Islet of Langerhans (tissue), 1 donor: ENCODE results near the gene BRSK2.
"Not testable (repeated sequence)": the region's sequence is repeated elsewhere in the genome, so short reads cannot be mapped to it uniquely, and the experiment has no call there.

Source experiments
- FAIRE-seq: peaks from one replicate; lab custom pipeline; 2011; peaks lifted over from hg19 to GRCh38; lab: Jason Lieb, UNC

The BRSK2 gene

GRCh38 chr11:1389932-1390568, at the start of gene BRSK2:
BRSK2 (plus strand) TSS chr11:1389934; CDS start chr11:1390285, 351 bp downstream.
- FAIRE-seq = no peak

GRCh38 chr11:1340111-1340510, 49.6 kb upstream of the BRSK2 start:
- no peak for FAIRE-seq

- not testable (repeated sequence) for FAIRE-seq
These were observed 48.5 kb upstream of the BRSK2 start for GRCh38 chr11:1341226-1341625.

GRCh38 chr11:1341928-1342524, 47.7 kb upstream of the BRSK2 start:
- no peak for FAIRE-seq

- FAIRE-seq = no peak
These were observed 46.8 kb upstream of the BRSK2 start for GRCh38 chr11:1342946-1343345.

GRCh38 chr11:1343391-1344055, 46.2 kb upstream of the BRSK2 start:
- FAIRE-seq = no peak

GRCh38 chr11:1344056-1344635, 45.6 kb upstream of the BRSK2 start:
- FAIRE-seq = no peak

GRCh38 chr11:1345737-1346513, 43.8 kb upstream of the BRSK2 start:
- no peak for FAIRE-seq

GRCh38 chr11:1346669-1347390, 42.9 kb upstream of the BRSK2 start:
- FAIRE-seq = no peak

- not testable (repeated sequence) for FAIRE-seq
These were observed 42.2 kb upstream of the BRSK2 start for GRCh38 chr11:1347411-1347999.

- no peak for FAIRE-seq
These were observed 41.5 kb upstream of the BRSK2 start for GRCh38 chr11:1348146-1348795.

- no peak for FAIRE-seq
These were observed 40.9 kb upstream of the BRSK2 start for GRCh38 chr11:1348796-1349326.

GRCh38 chr11:1349327-1350041, 40.2 kb upstream of the BRSK2 start:
- no peak for FAIRE-seq

- no peak for FAIRE-seq
These were observed 39.5 kb upstream of the BRSK2 start for GRCh38 chr11:1350086-1350725.

GRCh38 chr11:1351278-1351937, 38.3 kb upstream of the BRSK2 start:
- FAIRE-seq = peak; percentile 45

GRCh38 chr11:1352696-1353382, 36.9 kb upstream of the BRSK2 start:
- no peak for FAIRE-seq

GRCh38 chr11:1353383-1354124, 36.2 kb upstream of the BRSK2 start:
- no peak for FAIRE-seq
